GM19035 (cell line): ENCODE data around the gene TUFT1.
"Not testable (repeated sequence)": the region's sequence is repeated elsewhere in the genome, so short reads cannot be mapped to it uniquely, and the experiment has no call there.

ENCODE experiments used
- ATAC-seq: cut with Tn5 transposase; IDR thresholded peaks from one replicate; pipeline ENCODE4 v1.9.1; 2021; ENCODE audit not compliant: unreplicated experiment

TUFT1 gene

GRCh38 chr1:151578941-151579340, 38.8 kb downstream of the TUFT1 start:
- no peak for ATAC-seq

GRCh38 chr1:151579436-151580225, 39.5 kb downstream of the TUFT1 start:
- ATAC-seq = no peak

GRCh38 chr1:151581451-151581850, 41.3 kb downstream of the TUFT1 start:
- no peak for ATAC-seq

- ATAC-seq = no peak
These were observed 41.8 kb downstream of the TUFT1 start for GRCh38 chr1:151581921-151582320.

GRCh38 chr1:151583796-151584195, 43.7 kb downstream of the TUFT1 start:
- ATAC-seq = no peak

- no peak for ATAC-seq
These were observed 44.2 kb downstream of the TUFT1 start for GRCh38 chr1:151584278-151584677.

GRCh38 chr1:151584780-151585179, 44.7 kb downstream of the TUFT1 start:
- ATAC-seq = no peak

- ATAC-seq = no peak
These were observed 45.5 kb downstream of the TUFT1 start for GRCh38 chr1:151585622-151586021.

GRCh38 chr1:151590961-151591360, 50.9 kb downstream of the TUFT1 start:
- no peak for ATAC-seq

- no peak for ATAC-seq
These were observed 53.6 kb downstream of the TUFT1 start for GRCh38 chr1:151593730-151594129.

GRCh38 chr1:151594143-151594625, 54.1 kb downstream of the TUFT1 start:
- ATAC-seq = no peak

- no peak for ATAC-seq
These were observed 56.3 kb downstream of the TUFT1 start for GRCh38 chr1:151596166-151596953.

- not testable (repeated sequence) for ATAC-seq
These were observed 62.4 kb downstream of the TUFT1 start for GRCh38 chr1:151602550-151602949.

GRCh38 chr1:151604291-151604690, 64.2 kb downstream of the TUFT1 start:
- no peak for ATAC-seq

- no peak for ATAC-seq
These were observed 66.3 kb downstream of the TUFT1 start for GRCh38 chr1:151606384-151606783.

GRCh38 chr1:151606857-151607256, 66.7 kb downstream of the TUFT1 start:
- ATAC-seq = no peak

- ATAC-seq = no peak
These were observed 70.0 kb downstream of the TUFT1 start for GRCh38 chr1:151610142-151610541.

- ATAC-seq = no peak
These were observed 71.2 kb downstream of the TUFT1 start for GRCh38 chr1:151611288-151611790.

- ATAC-seq = peak; percentile 94
These were observed 71.9 kb downstream of the TUFT1 start, which contains the start of gene SNX27 for GRCh38 chr1:151611832-151612500. SNX27 (plus strand) TSS chr1:151612050; CDS start chr1:151612202, 152 bp downstream.

- no peak for ATAC-seq
These were observed 72.6 kb downstream of the TUFT1 start for GRCh38 chr1:151612501-151613281.
